HG03095 (cell line): ENCODE measurements around the gene CD2AP.
"Not testable (repeated sequence)": the region's sequence is repeated elsewhere in the genome, so short reads cannot be mapped to it uniquely, and the experiment has no call there.

ENCODE experiments used
- ATAC-seq: cut with Tn5 transposase; IDR thresholded peaks from one replicate; pipeline ENCODE4 v1.9.1; 2021; ENCODE audit warnings: moderate library complexity; ENCODE audit not compliant: unreplicated experiment

CD2AP gene

DNA sequence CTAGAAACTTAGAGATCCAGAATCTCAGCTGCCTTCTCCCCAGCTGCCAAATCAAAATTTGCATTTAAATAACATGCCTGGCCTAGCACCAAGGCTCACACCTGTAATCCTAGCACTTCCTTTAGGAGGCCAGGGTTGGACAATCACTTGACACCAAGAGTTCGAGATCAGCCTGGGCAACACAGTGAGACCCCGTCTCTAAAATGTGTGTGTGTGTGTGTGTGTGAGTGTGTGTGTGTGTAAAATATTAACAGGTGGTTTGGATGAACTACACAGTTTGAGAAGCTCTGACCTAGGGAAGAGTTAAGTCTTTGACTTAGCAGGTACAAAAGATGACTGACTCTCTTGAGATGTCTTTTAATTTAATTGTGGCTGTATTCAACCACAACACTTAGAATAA is 20.2 kb upstream of the CD2AP start:
- ATAC-seq, result no peak

DNA sequence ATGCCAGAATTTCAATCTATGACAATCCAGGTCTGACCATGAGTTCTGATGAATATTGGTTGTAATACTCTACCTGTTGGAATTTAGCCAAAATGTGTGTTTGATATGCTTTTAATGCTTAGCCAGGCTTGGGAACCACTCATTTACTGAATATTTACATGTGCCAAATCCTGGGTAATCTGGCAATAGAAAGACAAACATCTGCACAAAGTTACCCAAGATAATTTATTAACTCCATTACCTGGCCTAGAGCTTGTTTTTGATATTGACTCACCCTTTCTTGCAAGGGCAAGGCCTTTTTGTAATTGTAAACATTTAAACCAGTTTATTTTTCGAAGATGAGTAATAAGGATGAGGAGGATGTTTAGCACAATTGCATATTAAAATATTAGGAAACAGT is 13.5 kb upstream of the CD2AP start:
- no peak for ATAC-seq

GRCh38 chr6:47465117-47465516 is 12.5 kb upstream of the CD2AP start:
- ATAC-seq, result no peak

DNA sequence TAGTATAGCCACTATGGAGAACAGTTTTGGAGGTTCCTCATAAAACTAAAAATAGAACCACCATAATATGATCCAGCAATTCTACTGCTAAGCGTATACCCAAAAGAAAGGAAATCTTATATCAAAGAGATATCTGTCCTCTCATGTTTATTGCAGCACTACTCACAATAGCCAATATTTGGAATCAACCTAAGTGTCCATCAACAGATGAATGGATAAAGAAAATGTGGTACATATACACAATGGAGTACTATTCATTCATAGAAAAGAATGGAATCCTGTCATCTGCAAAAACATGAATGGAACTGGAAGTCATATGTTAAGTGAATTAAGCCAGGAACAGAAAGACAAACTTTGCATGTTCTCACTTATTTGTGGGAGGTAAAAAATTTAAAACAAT is 5.7 kb upstream of the CD2AP start:
- ATAC-seq, result no peak

GRCh38 chr6:47473791-47474346 is 3.7 kb upstream of the CD2AP start:
- no peak for ATAC-seq

DNA sequence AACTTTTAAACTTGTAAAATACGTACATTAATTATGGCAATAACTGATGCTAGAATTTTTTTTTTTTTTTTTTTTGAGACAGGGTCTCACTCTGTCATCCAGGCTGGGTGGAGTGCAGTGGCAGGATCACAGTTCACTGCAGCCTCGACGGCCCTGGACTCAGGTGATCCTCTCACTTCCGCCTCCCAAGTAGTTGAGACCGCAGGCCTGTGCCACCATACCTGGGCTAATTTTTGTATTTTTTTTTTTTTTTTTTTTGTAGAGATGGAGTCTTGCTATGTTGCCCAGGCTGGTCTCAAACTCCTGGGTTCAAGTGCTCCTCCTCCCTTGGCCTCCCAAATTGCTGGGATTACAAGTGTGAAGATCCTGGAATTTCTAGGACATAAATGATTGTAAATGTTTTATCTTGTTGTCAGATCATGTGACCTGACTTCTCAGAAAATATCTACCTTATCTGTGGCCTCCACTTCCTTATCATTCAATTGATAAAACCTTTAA is 2.2 kb upstream of the CD2AP start:
- ATAC-seq, result no peak

DNA sequence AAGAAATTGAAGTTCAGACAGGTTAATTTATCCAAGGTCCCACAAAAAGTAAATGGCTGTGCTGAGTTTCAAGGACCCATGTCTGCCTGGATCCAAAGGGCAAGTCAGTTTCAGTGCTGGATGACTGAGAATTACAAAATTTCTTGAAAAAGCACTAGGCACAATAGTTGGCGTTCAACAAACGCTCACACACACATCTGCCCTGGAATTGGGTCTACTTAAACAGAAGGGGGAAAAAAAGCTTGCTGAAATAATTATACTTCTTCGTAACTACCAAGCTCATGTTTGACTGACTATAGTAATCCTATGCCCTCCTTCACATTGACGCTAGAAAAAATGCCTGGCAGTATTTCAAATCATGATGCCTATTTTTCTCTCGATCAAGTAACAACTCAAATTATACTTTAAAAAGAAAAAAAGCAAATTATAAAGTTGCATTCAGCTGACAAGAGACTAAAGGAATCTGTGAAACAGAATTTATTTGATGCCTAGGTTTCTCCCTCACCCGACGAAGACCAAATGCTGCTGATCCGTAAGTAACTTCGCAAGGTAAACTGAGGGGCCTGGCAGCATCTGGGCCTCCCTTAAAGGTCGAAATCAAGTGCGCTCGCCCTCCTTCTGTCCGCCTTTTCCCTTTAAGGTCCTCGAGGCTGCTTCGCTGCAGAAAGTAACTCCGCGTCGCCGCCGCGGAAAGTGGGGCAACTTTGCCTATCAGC is 650 bp upstream of the CD2AP start:
- no peak for ATAC-seq

- ATAC-seq, result peak; percentile 31
Measured at GRCh38 chr6:47478233-47479139, 897 bp downstream of the CD2AP start.

- ATAC-seq, result no peak
Measured at GRCh38 chr6:47479140-47479508, 1.5 kb downstream of the CD2AP start.

DNA sequence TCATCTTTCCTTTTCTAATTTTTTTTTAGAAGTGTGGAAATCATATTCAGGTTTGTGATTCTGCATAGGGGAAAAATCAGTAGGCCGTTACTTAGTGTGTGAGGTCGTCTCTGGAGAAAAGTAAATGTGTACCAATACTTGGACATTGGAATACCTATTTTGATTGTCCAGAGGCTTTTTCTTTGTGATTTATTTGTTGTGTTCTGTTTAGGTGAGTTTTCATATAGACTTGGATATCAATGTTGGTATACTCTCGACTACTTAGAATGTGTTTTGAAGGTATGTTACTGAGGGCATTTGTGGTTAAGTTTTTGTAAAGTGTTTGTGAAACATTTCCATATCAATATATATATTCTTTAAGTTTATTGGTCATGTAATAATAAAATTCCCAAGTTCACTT is 2.3 kb downstream of the CD2AP start:
- ATAC-seq, result no peak

DNA sequence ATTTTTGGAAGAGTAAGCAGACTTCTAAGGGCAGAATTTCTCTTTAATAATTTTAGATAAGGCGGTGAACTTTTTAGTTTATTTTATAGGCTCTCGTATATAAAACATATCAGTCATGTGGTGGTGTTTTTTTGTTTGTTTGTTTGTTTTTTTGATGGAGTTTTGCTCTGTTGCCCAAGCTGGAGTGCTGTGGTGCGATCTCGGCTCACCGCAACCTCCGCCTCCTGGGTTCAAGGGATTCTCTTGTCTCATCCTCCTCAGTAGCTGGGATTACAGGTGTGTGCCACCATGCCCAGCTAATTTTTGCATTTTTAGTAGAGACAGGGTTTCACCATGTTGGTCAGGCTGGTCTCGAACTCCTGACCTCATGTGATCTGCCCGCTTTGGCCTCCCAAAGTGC is 3.6 kb downstream of the CD2AP start:
- not testable (repeated sequence) for ATAC-seq

DNA sequence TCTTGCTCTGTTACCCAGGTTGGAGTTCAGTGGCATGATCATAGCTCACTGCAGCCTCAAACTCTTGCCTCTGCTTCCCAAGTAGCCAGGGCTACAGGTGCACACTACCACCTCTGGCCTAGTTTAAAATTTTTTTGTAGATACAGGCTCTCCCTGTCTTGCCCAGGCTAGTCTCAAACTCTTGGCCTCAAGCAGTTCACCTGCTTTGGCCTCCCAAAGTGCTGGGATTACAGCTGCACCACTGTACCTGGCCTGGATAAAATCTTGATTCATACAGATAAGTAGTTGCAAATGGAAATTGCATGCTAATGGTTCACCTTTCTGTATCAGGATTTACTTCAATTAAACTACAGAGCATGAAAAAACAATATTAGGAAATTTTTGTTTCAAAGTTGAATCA is 4.2 kb downstream of the CD2AP start:
- no peak for ATAC-seq

DNA sequence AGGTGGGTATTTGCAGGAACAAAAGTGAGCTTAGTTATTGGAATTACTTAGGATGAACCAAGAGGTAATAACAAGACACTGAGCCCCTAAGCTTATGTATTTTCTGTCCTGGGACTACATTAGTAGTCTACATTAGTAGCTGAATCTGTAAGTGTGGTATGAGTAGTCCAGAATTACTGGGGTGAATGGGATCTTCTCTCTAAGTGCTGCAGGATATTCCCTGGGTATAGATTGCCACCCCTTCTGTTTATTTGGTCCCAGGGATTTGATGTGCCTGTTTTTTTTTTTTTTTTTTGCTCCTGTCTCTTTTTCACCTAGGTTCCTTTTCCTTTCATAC is 5.9 kb downstream of the CD2AP start:
- no peak for ATAC-seq

DNA sequence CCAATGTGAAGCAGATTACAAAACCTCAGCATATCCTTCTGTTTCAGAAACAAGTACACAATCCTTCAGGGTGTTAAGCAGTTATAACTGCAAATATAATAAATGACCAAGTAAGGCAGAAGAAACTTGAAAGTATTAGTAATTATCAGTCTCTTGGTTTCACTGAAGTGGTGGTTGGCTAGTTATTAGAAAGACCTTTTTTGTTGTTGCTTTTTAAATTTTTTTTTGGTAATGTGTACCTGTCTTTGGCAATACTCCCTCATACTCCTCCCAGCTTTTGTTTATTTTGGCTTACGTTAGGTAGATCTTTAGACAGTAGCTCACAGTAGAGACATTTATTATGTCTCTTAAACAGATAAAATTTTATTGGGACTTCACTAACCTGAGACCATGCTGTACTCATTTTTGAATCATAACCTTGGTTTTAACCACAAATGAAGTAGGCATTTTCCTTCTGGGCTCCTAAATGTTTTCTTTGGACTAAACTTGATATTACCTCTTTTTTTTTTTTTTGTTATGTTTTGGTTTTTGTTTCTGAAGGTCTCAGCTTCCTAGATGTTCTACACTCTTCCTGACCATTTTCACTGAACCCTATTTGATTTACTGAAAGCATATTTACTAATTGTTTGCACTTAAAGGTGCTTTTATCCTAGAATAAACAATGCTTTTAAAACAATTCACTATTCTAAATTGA is 6.4 kb downstream of the CD2AP start:
- ATAC-seq, result no peak

- no peak for ATAC-seq
Measured at GRCh38 chr6:47484616-47485015, 7.0 kb downstream of the CD2AP start.

- ATAC-seq, result no peak
Measured at GRCh38 chr6:47485083-47485482, 7.5 kb downstream of the CD2AP start.

GRCh38 chr6:47485491-47486135 is 8.0 kb downstream of the CD2AP start:
- no peak for ATAC-seq

- no peak for ATAC-seq
Measured at GRCh38 chr6:47489995-47490394, 12.4 kb downstream of the CD2AP start.

GRCh38 chr6:47490676-47491075 is 13.1 kb downstream of the CD2AP start:
- no peak for ATAC-seq

DNA sequence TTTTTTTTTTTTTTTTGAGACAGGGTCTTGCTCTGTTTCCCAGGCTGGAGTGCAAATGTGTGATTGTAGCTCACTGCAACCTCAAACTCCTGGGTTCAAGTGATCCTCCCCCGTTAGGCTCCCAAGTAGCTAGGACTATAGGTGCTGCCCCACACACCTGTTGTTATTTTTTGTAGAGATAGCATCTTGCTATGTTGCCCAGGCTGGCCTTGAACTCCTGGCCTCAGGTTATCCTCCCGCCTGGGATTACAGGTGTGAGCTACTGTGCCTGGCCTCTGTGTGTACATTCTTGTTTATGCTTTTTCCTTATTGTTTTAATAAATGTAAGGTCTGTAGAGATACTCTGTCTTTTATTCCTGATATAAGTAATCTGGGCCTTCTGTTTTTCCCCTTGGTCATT is 14.8 kb downstream of the CD2AP start:
- ATAC-seq, result no peak

DNA sequence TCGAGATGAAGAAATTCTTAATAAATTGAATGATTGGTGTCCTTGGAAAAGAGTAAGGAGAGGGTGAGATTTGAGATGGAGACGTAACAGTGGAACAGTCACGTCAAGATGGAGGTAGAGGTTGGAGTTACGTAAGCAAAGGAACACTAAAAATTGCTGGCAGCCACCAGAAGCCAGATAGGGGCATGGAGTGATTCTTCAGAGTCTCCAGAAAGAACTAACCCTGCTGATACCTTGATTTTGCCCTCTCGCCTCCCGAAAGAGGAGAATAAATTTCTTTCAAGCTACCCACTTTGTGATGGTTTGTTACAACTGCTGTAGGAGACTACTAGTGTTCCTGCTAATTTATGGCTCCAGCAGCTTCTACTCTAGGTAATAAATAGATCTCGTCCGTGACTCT is 17.6 kb downstream of the CD2AP start:
- no peak for ATAC-seq
